ENCODE data around the gene SDS.
"Not testable (repeated sequence)": the region's sequence is repeated elsewhere in the genome, so short reads cannot be mapped to it uniquely, and the experiment has no call there.

The SDS gene

GRCh38 chr12:113373969-113374368 is 29.7 kb downstream of the SDS start:
- DNase-seq = no peak

GRCh38 chr12:113373440-113373839 is 30.2 kb downstream of the SDS start:
- DNase-seq = no peak

DNA sequence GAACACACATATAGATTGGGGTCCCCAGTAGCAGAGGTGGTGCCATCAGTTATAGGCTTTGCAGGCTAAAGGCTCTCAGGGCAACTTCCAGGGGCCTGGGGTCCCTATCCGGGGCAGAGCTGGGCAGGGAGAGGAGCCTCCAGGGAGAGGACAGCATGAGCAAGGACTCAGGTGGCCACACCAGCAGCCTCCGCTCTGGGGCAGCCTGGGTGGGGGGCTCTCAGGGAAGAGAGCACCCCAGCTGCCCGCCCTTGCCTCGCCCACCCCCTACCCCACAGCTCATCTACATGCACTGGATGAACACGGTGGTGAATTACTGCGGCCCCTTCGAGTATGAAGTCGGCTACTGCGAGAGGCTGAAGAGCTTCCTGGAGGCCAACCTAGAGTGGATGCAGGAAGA is 31.3 kb downstream of the SDS start:
- no peak for DNase-seq

- no peak for DNase-seq
These were observed 31.9 kb downstream of the SDS start for GRCh38 chr12:113371808-113372207.

GRCh38 chr12:113370923-113371682 is 32.6 kb downstream of the SDS start:
- no peak for DNase-seq

- DNase-seq = no peak
These were observed 34.2 kb downstream of the SDS start for GRCh38 chr12:113369391-113369985.

DNA sequence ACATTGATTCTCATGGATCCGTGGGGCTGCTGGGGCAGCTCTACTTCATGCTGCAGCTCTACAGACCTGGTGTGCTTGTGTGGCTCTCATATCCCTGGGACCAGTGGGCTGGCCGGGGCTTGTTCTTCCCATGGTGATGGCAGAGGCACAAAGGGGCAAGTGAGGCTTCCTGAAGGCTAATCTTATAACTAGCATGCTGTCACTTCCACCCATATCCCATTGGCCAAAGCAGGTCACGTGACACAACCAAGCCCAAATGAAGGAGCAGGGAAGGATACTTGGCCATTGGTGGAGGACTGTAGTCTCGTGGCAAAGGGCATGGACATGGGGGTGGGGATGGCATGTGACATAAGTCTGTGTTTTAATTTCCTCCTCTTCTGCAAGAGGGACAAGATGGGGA is 35.4 kb downstream of the SDS start:
- no peak for DNase-seq

GRCh38 chr12:113366827-113367226 is 36.9 kb downstream of the SDS start:
- DNase-seq = no peak

- no peak for DNase-seq
These were observed 37.9 kb downstream of the SDS start for GRCh38 chr12:113365639-113366395.

DNA sequence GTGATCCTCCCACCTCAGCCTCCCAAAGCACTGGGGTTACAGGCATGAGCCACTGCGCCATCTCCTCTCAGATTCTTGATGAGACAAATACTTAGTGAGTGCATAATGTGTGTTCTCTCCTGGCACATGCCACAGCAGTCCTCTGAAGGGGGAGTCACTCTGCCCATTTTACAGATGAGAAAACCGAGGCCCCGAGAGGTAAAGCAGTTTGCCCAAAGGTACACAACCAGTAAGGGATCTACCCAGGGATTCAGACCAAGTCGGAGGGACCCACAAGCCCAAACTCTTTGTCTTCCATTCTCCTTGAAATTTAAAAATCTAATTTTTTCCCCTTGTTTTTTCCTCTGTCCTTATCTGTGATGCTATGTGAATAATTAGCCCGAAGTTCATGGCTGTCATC is 39.0 kb downstream of the SDS start:
- DNase-seq = no peak

GRCh38 chr12:113361574-113362370 is 41.9 kb downstream of the SDS start:
- no peak for DNase-seq

DNA sequence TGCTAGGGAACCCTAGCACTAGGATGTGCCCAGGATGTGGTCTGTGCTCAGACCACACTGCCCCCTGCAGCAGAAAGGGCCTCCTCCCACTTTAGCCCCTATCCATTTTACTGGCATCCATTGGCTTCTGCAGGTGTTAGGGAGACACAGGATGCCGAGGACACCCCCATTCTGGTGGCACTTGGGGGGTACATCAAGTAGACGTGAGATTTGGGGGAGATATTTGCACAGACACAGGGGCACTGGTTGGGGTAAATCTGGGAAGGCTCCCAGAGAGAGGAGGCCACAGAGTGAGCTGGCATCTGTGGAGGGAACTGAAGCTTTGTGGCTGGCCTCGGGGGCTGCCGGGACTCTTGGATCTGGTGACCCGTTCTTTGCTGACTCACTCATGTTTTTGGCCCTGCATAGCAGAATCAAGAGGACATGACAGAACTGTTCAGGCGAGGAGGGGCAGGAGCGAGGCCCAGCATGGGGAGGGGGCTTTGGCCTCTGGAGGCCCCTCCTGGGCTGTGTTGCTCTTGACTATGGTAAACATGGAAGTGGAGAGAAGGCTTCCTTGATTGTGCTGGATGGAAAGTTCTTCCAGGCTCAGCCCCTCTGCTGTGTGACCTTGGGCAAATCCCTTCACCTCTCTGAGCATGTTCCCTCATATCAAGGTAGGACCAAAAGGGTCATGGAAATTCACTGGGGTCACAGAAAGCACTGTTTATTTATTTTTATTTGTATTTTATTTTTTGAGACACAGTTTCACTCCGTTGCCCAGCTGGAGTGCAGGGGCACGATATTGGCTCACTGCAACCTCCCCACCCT is 43.5 kb downstream of the SDS start:
- DNase-seq = no peak

GRCh38 chr12:113359133-113359938 is 44.4 kb downstream of the SDS start:
- peak; percentile 17 for DNase-seq

- peak; percentile 97 for DNase-seq
These were observed 45.1 kb downstream of the SDS start, which contains the start of gene PLBD2 for GRCh38 chr12:113358381-113359132. PLBD2 (plus strand) TSS chr12:113358587; CDS start chr12:113358601, 14 bp downstream.

- DNase-seq = not testable (repeated sequence)
These were observed 49.5 kb downstream of the SDS start for GRCh38 chr12:113354192-113354591.

- no peak for DNase-seq
These were observed 52.6 kb downstream of the SDS start for GRCh38 chr12:113351089-113351488.

DNA sequence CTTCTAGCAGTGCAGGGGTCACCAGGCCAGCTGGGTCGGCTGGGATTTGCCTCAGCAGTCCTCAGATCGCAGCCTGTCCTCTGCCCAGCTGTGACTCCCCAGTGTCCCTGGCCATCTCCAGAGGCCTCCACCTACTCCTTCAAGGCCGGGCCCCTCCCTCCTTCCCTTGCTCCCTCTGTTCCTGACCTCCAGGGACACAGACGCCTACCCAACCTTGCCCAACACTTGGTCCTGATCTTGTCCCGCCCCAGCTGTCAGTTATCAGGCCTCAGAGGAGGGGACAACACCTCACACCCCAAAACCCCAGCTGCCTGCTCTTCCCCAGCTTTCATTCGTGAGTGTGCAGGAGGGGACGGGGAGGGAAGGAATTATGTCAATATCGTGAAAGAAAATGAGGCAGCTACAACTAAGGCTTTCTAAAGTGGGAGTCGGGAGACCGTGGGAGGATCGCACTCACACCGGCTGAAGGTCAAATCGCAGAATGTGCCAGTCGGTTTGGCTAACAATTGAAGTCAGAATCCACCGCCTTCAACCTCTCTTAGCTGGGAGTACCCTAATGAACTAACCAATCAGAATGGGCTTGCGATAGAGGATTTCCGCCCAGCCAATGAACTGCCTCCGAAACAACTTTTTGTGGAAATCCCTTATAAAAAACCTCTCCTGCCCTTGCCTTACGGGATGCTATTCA is 54.7 kb downstream of the SDS start:
- no peak for DNase-seq

GRCh38 chr12:113347892-113348291 is 55.8 kb downstream of the SDS start:
- DNase-seq = no peak

GRCh38 chr12:113347107-113347506 is 56.6 kb downstream of the SDS start:
- no peak for DNase-seq

DNA sequence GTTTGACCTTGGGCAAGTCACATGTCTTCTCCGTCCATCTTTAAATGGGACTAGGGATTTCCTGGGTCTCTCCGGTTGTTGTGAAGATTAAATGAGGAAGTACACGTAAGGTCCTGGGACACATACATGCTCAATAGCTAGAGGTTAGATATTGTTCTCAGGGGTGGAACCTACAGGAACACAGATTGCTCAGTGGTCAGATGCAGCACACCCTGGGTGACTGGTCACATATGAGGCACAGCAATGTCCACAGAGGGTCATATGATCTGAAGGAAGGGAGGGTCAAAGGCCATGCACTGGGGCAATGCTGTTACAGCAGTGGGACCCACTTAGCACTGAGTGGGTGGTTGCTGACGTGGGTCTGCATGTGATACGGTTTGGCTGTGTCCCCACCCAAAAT is 57.3 kb downstream of the SDS start:
- no peak for DNase-seq

Data from CD4-positive, alpha-beta T cell treated with Interleukin-17A for 4 hours (primary cell).